Esophagus muscularis mucosa (tissue), 3 donors: ENCODE data around the gene KRT74.

ENCODE experiments used
- POLR2A ChIP-seq: fragments of 450-650 bp; IDR thresholded peaks from one replicate; pipeline ENCODE4 v1.6.1; 2017; ENCODE audit warnings: antibody characterized with exemption, moderate library complexity, mild to moderate bottlenecking, low read depth
- TF ChIP-seq, protein P1 (sequence below), 3 experiments: fragments of 200-600 bp in 2 of 3; fragments of 450-650 bp in 1 of 3; sonication (generic) in 2 of 3; IDR thresholded peaks; one replicate each; pipeline ENCODE4 v1.5.1; 2017 to 2019; ENCODE audit warnings: antibody characterized with exemption in 3 of 3, mild to moderate bottlenecking in 2 of 3, moderate library complexity in 1 of 3

DNA sequence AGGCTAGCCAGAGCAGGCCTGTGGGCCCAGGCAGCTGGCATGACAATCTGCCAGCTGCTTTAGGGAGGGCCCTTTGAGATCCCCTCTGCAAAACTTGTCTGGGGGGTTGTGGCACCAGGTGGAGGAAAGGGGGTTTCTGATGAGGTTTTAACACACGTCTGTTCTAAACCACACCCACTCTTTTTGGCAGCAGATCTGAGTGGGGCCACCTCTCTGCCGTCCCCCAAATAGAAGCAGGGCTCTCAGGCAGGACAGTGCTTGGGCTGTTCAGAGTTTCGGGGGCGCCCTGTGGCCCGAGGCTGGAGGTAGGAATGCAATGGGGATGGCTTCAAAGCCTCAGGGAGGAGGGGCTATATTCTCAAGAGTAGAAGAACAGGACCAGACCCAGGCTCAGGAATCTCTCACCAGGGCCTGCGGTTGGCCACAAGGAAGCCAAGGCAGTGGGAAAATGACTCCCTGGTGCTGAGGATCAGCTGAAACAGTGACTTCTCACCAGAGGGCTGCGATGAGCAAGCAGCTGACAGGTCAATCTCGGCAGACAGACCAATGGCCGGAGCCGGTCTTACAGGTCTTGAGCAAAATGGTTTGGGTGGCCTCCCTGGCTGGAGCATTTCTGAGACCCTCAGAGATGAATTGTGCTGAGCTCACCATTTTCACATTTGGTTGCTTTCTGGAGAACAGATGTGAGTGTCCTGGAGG, 51.9 kb downstream of the KRT74 start:
- no peak for TF ChIP-seq POLR2A
- TF ChIP-seq, protein P1, sequence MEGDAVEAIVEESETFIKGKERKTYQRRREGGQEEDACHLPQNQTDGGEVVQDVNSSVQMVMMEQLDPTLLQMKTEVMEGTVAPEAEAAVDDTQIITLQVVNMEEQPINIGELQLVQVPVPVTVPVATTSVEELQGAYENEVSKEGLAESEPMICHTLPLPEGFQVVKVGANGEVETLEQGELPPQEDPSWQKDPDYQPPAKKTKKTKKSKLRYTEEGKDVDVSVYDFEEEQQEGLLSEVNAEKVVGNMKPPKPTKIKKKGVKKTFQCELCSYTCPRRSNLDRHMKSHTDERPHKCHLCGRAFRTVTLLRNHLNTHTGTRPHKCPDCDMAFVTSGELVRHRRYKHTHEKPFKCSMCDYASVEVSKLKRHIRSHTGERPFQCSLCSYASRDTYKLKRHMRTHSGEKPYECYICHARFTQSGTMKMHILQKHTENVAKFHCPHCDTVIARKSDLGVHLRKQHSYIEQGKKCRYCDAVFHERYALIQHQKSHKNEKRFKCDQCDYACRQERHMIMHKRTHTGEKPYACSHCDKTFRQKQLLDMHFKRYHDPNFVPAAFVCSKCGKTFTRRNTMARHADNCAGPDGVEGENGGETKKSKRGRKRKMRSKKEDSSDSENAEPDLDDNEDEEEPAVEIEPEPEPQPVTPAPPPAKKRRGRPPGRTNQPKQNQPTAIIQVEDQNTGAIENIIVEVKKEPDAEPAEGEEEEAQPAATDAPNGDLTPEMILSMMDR (IDR thresholded peaks at IDR 0.05) = no peak
